ENCODE measurements around the gene FCN1. TPM values are rescaled to one million over a fixed set of nuclear protein-coding genes. Genes with fewer than 3 reads are reported as not detected.
A peak's percentile ranks its signal among the peaks of the same experiment; 100 is the strongest.
"Not testable (repeated sequence)": the region's sequence is repeated elsewhere in the genome, so short reads cannot be mapped to it uniquely, and the experiment has no call there.

The FCN1 gene
- total and polyA plus RNA-seq, 10 donors: 5.2 to 209 (median 44.9) TPM

DNA sequence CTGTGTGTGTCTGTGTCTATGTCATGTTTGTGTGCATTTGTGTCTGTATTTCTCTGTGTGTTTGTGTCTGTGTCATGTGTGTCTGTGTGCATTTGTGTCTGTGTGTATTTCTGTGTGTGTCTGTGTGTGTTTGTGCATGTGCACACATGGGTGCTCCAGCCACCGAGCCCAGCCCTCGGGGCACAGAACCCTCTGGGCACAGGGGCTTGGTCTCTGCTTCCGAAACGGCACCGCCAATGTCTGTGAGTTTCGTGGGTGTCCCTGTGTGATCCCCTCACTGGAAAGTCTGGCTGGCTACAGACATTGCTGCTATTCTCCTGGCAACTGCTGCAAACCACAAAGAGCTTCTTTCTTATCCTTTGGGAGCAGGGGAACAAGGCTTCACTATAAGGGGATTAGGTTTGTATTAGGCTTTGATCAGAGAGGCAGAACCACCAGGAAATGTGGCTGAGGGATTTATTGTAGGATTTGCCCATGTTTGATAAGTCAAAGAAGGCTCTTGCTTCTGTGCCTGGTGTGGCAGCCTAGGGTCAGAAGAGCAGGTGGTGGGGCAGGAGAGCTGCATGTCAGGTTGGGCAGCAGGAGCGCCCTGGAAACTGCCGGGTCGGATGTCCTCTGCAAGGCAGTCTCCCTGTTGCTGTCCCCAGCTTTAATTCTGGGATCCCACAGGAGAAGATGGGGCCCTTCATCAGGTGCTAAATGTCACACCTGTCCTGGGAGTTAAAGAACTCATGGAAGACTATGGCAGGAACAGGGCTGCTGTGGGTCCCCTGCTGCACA lies 39.6 kb upstream of the FCN1 start:
- H3K36me3 ChIP-seq: no peaks in the 10 kb centered on the region
- no peak overlapping the region for H3K4me3 ChIP-seq
- no peaks in the 10 kb centered on the region for H3K4me1 ChIP-seq
- peaks cover 0 to 38% (median 0%) of the 10 kb centered on the region in 7 donors for H3K27me3 ChIP-seq (replicated peaks in 1 of 7)
- H3K27ac ChIP-seq: no peak overlapping the region
- TF ChIP-seq POLR2A (IDR thresholded peaks at IDR 0.05) (no peak), POLR2AphosphoS5 (IDR thresholded peaks at IDR 0.05) (no peak), CTCF (IDR thresholded peaks at IDR 0.05 in 8 of 11, conservative IDR thresholded peaks at IDR 0.05 in 3 of 11) (no peak)
- peaks cover 0 to 4% (median 0%) of the 10 kb centered on the region in 8 donors for H3K9me3 ChIP-seq
- intact Hi-C loops (cut with DNase I; ENCODE audit: low total_unique reads): no loop called here
- 84 to 94% (median 89%) methylated on average over 9 of the region's 9 CpGs for WGBS, 5 donors
- DNase-seq: peak; percentile 44

GRCh38 chr9:134956387-134956786 lies 38.7 kb upstream of the FCN1 start:
- H3K9me3 ChIP-seq; DNase-seq; H3K4me3 ChIP-seq; intact Hi-C loops (cut with DNase I; ENCODE audit: low total_unique reads); H3K27ac ChIP-seq; H3K4me1 ChIP-seq; H3K36me3 ChIP-seq: not testable (repeated sequence)
- H3K27me3 ChIP-seq (replicated peaks in 1 of 7): peaks cover 0 to 29% (median 0%) of the 10 kb centered on the region in 7 donors
- WGBS, 5 donors: 86 to 98% (median 91%) methylated on average over 6 of the region's 6 CpGs

DNA sequence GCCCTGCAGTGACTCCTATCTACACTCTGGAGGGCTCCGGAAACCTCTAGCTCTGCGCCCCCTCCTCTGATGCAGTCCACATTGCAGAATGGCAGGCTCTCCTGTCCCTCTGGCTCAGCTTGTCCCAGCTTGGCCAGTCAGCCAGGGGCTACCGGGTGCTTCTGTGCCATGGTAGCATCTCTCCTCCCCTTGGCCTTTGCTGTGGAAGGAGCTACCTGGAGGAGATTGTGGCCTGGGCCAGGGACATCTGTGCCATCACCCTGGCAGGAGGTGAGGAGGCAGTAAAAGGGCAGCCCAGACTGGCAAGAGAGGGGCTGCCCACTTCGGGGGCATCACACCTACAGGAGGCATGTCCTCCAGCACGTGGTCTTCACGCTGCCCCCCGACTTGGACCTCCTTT lies 38.1 kb upstream of the FCN1 start:
- no peak overlapping the region for H3K4me3 ChIP-seq
- no peaks in the 10 kb centered on the region for H3K36me3 ChIP-seq
- TF ChIP-seq POLR2A (IDR thresholded peaks at IDR 0.05): no peak
- no peaks in the 10 kb centered on the region for H3K4me1 ChIP-seq
- no peak overlapping the region for H3K27ac ChIP-seq
- peaks cover 0 to 23% (median 0%) of the 10 kb centered on the region in 7 donors for H3K27me3 ChIP-seq (replicated peaks in 1 of 7)
- intact Hi-C loops (cut with DNase I; ENCODE audit: low total_unique reads): no loop called here
- WGBS, 5 donors: 83 to 95% (median 91%) methylated on average over 6 to 7 of the region's 7 CpGs
- peaks cover 0 to 10% (median 0%) of the 10 kb centered on the region in 8 donors for H3K9me3 ChIP-seq
- no peak for DNase-seq

DNA sequence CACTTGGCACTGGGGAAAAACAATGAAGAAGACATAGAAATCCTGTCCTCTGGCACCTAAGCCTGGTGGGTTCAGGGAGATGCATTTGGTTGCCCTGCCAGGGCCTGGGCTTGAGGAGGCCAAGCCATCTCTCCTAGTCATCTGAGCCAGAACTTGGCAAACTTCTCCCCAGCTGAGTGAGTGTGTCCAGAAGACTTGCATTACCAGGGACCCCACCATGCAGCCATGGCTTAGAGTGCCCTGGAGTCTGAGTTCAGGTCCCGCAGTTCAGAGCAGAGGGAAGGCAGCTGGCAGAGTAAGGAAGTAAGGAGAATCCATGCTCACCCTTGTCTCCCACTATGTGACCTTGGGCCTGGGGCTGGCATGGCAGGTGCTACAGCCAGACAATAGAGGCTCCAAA lies 37.4 kb upstream of the FCN1 start:
- Histone ChIP-seq H3K4me1 (no peaks in the 10 kb centered on the region), H3K27ac (no peak overlapping the region), H3K27me3 (replicated peaks in 1 of 7) (peaks cover 0 to 18% (median 0%) of the 10 kb centered on the region in 7 donors), H3K36me3 (no peaks in the 10 kb centered on the region), H3K4me3 (no peak overlapping the region), H3K9me3 (peaks cover 0 to 10% (median 0%) of the 10 kb centered on the region in 8 donors)
- WGBS, 5 donors: 92 to 100% (median 98%) methylated on average over 1 of the region's 1 CpG
- no peak for DNase-seq
- TF ChIP-seq CTCF (IDR thresholded peaks at IDR 0.05 in 8 of 11, conservative IDR thresholded peaks at IDR 0.05 in 3 of 11) (no peak), POLR2A (IDR thresholded peaks at IDR 0.05) (no peak), POLR2AphosphoS5 (IDR thresholded peaks at IDR 0.05) (no peak)
- intact Hi-C loops (cut with DNase I; ENCODE audit: low total_unique reads): no loop called here

DNA sequence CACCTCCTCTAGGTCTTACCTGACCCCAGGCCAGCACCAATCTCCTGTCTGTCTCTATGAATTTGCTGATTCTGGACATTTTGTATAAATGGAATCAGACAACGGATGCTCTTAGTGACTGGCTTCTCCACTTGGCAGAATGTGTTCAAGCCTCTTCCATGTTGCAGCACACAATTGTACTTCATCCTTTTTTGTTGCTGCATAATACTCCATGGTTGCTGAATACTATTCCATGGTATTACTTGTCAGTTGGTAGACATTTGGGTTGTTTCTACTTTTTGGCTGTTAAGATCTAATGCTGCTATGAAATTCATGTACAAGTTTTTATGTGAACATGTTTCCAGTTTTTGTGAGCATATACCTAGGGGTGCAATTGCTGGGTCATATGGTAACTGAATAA lies 34.3 kb upstream of the FCN1 start:
- H3K27ac ChIP-seq: no peak overlapping the region
- 86 to 96% (median 94%) methylated on average over 1 of the region's 1 CpG for WGBS, 5 donors
- no peak for TF ChIP-seq POLR2AphosphoS5 (IDR thresholded peaks at IDR 0.05)
- TF ChIP-seq POLR2A (IDR thresholded peaks at IDR 0.05): no peak
- H3K36me3 ChIP-seq: no peaks in the 10 kb centered on the region
- no peaks in the 10 kb centered on the region for H3K4me1 ChIP-seq
- peaks cover 0 to 6% (median 0%) of the 10 kb centered on the region in 8 donors for H3K9me3 ChIP-seq
- DNase-seq: no peak
- peaks cover 0 to 12% (median 0%) of the 10 kb centered on the region in 7 donors for H3K27me3 ChIP-seq (replicated peaks in 1 of 7)
- intact Hi-C loops (cut with DNase I; ENCODE audit: low total_unique reads): no loop called here
- no peak overlapping the region for H3K4me3 ChIP-seq

Measured in spleen (tissue), 11 donors.